DMS153 (cell line): ENCODE results near the gene CA5A.
"Not testable (repeated sequence)": the region's sequence is repeated elsewhere in the genome, so short reads cannot be mapped to it uniquely, and the experiment has no call there.

Source experiments
- DNase-seq: peaks from one replicate; lab custom pipeline; 2025; lab: John Stamatoyannopoulos, UW

CA5A gene

DNA sequence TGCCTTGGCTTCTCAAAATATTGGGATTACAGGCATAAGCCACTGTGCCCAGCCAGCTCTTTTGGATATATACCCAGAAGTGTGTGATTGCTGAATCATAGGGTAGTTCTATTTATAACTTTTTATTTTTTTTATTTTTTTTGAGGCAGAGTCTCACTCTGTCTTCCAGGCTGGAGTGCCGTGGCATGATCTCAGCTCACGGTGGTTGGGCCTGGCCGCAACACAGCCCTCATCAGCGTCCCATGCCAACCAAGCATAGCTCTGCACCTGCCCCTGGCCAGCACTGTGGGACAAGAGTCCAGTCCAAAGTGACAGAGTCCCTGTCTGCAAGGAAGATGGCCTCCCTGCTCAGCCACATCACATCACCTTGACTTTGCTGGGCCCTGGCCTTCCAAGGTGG is 42.3 kb downstream of the CA5A start:
- not testable (repeated sequence) for DNase-seq

DNA sequence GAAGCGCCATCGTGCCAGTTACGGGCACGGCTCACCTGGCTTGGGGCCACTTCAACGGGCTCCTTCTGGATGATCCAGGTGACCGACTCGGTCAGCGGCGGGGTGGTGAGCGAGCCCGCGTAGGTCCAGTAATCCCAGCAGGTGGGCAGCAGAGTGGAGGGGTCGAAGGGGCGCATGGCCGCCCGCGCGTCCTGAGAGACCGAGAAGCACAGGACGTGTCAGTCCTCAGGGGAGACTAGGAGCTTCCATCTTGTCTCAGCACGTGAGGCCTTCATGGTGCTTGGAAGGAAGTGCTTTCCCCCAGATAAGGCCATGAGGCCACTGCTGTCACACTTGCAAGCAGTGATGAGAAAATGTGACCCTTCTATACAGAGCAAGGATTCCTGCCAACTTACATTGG is 44.6 kb downstream of the CA5A start:
- DNase-seq: no peak

DNA sequence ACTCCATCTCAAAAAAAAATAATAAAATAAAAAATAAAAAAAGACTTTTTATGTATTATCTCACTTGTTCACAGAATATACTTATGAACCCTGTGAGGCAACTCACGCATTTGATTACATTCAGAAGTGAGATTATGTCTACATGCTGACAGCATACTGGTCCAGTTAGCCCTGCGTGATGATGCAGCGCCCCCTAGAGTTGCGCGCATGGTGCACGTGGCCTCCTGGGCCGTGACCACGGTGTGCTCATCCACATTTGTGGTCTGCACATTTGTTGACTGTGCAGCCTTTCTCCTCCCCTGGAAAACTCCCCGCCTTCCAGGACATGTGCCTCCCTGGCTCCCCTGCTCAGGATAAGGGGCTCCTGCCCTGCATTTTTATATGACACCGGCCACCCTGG is 46.6 kb downstream of the CA5A start:
- DNase-seq: not testable (repeated sequence)

DNA sequence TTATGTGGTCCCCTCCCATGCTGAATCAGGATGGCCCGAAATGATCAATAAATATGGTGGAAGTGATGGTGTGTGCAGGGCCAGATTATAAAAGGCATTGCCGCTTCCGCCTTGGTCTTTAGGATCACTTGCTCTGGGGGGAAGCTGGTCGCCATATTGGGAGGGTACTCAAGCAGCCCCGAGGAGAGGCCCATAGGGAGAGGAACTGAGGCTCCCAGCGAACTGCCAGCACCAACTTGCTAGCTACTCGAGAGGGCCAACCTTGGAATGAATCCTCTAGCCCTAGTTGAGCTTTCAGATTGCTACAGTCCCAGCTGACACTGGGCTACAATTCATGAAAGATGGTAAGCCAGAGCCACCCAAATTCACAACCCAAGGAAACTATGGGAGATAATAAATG is 48.0 kb downstream of the CA5A start:
- DNase-seq: not testable (repeated sequence)

DNA sequence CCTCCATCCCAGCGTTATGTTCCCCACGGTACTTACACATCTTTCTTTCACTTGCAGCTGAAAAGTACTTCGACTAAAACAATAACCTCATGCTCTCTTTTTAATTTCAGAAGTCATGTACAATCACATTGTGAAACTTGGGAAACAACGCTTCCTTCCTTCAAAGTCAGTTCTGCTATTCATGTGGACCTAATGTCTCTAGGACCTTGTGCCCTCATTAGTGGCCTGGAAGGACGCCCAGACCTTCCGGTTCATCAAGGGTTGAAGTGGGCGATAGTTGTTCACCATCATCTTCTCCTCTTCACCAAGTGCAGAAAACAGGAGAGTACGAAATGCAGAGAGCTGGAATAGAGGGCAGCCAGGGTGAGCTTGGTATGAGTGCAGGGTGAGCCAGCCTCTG is 48.4 kb downstream of the CA5A start:
- DNase-seq: not testable (repeated sequence)

DNA sequence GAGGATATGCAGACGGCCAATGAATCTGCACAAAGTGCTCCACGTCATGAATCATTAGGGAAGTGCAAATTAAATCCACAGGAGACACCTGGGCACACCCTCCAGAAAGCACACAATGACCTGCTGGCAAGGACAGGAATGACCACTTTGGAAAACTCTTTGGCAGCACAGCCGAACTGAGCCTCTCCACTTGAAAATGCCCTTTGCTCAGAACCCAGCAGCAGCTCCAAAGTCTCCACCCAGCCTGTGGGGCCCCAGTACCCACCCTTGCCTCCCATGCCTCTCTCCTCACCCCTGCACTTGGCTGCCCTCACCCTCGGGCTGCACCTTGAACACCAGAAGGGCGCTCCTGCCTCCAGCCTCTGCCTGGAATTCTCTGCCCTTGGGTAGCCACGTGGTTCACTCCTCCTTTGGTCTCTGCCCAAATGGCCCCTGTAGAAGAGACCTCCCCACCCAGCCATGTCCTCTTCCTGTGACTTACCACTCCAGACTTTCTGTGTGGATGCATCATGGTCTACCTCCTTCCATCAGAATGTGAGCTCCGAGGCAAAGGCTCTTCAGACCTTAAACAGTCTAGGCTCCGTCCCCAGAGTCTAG is 50.9 kb downstream of the CA5A start:
- DNase-seq: peak; percentile 38

DNA sequence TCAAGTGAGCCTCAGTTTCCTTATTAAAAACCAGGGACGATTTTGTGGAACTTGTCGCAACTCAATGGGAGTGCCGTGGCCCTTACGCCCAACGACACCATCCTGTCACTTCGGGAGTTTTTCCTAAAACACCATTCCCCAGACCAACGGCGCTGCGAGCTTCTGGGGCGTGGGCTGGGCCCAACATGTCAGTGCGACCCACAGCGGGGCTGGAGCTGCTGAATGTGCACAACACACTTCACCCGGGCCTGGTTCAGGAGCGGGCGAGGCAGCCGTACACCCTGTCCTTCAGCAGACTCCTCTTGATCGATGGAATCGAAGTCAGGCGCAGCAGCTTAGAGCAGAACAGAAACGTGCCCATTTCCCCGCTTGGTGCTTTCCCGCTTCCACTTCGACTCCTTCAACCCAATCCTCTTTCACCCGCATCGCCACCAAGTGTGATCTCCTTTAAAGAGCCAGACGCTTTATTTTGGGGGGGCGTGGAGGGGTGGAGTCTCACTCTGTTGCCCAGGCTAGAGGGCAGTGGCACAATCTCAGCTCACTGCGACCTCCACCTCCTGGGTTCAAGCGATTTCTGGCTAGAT is 53.8 kb downstream of the CA5A start:
- no peak for DNase-seq

DNA sequence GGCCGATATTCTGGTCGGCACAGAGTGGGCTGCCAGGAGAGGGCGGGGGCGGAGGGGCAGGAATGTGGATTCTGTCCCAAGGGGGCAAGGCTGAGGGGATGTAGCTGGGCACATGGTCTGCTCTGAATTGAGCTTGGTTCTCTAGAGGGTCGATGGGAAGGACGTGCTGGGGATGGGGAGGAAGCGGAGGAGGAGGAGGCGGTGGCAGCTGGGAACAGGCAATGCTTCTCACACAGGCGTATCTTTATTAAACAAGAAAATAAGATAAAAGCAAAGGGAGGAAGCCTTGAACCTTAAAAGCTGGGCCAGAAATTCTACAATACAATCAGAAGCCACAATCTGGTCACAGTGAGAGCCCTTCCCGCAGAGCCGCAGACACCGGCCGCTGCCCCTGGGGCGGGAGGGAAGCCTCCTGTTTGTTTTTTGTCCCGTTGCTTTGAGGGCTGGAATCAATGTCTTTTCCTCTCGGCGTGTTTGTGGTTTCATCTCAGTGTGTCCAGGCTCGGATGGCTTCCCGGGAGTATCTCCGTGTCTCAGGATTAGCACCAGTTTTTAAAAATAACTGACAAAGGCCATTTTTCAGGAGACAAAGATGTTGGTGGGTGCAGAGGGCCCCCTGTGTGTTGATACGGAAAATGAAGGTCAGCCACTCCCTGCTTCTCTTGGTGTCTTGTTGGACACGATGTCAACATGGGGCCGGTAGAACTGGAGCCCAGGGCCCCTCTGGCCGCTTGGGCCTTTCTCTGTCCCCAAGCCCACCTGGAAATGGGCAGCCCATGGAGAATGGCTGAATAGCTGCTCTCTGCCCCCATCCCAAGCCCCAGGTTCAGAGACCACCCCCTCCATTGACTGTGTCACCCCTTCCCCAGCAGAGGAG is 54.8 kb downstream of the CA5A start:
- DNase-seq: no peak

DNA sequence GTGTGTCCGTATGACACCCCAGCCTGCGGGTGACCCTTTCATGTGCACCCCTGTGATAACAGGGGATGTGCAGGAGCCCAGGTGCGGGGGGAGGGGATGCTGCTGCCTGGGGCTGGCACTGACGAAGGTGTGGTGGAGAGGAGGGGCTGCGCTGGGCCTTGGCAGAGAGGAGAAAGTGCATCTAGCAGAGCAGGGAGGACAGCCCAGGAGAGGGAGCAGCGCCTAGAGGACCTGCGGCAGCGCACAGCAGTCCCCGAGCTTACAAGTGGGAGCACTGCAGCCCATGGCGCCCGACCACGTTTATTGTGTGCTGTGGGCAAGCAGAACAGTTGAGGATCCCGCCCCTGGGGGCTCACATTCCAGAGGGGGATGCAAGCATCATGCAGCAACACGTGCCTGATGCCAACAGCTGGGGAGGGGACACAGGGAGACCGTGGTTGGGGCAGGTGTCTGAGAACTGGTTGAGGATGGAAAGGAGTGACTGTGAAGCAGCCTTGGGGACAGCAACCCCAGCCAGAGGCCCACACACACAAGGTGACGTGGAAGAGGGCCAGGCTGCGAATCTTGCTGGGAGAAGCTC is 56.1 kb downstream of the CA5A start:
- no peak for DNase-seq

DNA sequence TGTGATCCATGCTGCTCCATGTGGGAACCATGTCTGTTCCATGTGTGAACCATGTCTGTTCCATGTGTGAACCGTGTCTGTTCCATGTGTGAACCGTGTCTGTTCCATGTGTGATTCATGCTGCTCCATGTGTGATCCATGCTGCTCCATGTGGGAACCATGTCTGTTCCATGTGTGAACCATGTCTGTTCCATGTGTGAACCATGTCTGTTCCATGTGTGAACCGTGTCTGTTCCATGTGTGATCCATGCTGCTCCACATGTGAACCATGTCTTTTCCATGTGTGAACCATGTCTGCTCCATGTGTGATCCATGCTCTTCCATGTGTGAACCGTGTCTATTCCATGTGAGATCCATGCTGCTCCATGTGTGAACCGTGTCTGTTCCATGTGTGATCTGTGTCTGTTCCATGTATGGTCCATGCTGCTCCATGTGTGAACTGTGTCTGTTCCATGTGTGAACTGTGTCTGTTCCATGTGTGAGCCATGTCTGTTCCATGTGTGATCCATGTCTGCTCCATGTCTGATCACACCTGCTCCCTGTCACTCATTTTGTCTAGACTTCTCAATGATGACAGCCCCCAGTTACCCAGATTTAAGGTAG is 56.8 kb downstream of the CA5A start:
- DNase-seq: not testable (repeated sequence)

DNA sequence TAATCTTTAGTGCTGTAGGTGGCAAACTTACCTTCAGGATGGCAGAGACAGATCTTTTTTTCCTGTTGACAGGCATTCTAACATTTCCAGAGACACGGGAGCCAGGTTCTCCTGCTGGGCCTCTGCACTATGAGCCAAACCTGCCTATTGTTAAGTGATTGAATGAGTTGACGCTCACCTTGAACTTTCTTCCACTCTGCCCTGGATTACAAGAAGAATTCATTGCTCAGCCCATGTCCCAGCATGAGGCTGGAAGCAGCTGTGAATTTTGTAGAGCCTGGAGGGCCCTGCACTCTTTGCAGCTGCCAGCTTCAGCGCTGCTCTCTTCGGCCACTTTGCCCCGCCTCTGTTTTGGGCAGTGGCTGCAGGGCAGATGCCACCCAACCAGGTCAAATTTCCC is 57.6 kb downstream of the CA5A start:
- no peak for DNase-seq

DNA sequence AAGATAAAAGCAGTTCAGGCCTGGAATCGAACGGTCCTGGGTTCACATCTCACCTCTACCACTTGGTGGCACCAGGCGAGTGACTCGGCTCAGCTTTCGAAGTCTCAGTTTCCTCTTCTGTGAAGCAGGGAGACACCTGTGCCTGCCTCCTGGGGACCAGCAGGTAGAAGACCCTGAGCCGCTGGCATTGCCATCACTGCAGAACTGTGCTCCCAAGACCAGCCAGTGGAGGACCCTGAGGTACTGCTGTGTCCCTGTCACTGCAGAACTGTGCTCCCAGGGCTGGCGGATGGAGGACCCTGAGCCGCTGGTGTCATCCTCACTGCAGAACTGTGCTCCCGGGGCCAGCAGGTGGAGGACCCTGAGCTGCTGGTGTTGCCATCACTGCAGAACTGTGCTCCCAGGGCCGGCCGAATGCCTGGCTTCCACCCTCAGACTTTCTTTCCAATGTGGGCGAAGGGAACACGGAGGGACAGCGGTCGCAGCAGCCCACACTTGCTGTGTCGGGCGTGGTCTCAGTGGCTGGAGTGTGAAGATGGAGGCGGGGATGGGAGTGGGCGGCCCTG is 58.3 kb downstream of the CA5A start:
- no peak for DNase-seq

DNA sequence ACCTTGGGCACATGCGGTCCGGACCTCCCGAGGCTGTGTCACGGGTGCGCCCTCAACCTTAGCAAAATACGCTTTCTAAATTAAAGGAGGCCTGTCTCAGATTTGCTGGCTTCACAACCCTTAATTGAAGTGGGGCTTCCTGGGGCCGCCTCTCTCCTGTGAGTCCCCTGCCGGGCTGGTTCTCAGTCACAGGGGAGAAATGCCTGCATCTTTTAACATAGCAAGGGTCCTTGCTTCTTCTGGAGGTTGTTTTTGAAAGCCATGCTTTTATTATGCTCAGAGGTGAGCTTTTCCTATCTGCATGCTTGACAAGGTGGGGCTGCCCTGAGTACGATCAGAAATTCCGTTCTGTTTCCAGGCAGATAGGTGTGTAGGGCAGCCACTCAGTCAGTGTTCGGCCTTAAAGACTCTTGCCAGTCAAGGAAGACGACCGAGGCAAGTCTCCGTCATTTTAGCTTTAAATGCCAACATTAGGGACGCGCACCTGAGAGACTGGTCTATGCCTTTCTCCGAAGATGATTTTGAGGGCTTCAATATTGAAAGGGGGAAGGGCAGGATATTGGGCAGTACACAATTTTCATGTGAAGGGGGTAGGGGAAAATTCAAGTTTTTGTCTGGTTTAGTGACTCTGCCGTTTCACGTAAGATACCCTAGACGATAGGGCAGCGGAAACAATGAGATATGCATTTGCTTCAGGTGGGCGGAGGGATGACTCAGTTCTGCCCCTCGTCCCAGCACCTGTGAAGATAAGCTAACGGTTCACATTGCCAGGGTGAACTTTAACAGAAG is 61.5 kb downstream of the CA5A start:
- no peak for DNase-seq

DNA sequence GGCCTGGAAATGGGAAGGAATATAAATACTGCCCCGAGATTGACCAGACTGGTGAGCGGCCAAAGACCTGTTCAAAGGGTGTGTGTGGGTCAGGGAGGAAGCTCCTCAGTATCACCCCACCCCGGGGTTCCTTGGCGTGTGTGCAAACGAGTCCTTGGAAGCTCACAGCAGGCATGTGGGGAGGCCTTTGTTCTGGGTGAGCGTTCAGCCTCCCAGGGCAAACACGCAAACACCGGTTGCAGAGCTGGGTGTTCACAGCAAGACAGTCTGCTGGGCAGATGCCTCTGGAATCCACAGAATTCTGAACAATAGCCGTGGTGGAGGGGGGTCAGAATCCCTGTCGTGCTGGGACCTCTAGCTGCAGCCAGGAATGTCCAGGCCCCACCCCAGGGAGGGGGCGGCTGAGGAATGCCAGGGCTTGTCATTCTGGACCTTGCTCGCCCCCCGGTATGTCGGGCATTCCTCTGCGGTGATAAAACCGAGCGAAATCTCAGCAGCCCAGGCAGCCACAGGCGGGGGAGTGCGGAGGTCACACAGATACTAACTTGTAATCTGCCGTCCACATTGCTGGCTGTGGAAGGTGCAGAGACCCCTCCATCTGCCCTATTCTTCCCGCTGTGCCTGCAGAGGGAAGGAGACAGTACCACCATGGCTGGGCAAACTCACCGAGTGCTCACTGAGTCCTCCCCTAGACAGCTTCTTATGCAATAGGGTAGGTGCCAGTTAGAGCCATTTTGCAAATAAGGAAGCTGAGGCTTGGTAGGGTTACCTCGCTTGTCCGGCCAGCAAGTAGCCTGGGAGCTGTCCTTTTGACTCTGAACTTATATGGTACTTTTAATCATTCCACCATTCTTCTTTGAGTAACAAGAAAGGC is 65.7 kb downstream of the CA5A start:
- not testable (repeated sequence) for DNase-seq

DNA sequence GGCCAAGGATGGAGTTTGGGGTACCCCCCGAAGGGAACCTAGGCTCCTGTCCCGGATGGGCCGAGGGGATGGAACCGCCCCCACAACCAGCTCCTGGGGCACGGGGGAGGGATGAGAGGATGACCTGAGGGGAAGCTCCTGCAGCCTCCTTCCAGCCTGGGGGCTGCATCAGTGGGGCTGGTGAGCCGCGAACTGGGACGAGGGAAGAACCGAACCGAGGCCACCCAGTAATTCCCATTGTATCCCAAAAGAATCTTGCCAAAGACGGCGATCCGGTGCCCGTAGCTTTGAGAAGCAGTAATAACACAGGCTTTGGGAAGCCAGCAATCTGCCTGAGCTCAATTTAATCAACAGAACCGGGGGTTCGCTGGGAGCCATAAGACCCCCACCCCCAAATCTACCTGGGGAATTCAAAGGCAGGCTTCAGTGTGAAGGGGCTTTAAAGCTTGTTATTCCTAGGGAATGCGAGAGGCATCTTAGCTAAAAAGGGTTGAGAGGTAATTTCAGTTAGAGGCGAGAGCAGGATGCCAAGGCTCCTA is 66.4 kb downstream of the CA5A start:
- not testable (repeated sequence) for DNase-seq

DNA sequence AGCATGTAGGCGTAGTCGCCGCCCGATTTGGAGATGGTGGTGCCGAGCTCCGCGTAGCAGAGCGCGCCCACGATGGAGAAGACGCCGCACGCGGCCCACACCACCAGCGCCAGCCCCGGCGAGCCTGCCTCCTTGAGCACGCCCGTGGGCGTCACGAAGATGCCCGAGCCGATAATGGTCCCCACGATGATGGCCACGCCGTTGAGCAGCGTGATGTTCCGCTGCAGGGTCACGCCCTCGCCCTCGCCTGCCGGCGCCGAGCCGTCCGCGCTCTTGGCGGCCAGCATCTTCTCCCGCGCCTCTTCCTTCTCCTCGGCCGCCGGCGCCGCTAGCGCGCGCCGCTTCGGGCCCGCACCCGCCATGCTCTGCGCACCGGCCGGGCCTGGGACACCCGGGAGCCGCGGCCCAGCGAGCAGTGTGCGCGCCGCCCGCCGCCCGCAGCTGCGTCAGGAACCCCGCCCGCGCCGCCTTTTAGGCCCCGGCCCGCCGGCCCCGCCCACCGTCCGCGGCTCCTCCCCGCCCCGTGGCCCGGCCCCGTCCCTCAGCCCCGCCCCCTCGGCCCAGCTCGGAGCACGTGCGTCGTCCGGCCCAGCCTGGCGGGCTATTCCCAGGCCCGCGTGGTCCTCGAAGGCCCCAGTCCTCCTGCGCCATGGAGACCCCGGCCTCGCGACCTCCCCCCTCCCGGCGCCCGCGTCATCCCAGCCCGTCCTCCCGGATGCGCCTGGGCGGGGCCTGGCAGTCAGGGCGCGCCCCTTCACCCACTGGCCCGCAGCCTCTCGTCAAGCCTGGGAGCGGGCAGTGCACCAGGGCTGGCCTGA is 67.1 kb downstream of the CA5A start, which contains the start of gene SLC7A5:
SLC7A5 (minus strand) TSS at position 447 of the 818 bp plus-strand sequence; CDS start at position 362, 85 bp downstream.
- DNase-seq: peak; percentile 51

DNA sequence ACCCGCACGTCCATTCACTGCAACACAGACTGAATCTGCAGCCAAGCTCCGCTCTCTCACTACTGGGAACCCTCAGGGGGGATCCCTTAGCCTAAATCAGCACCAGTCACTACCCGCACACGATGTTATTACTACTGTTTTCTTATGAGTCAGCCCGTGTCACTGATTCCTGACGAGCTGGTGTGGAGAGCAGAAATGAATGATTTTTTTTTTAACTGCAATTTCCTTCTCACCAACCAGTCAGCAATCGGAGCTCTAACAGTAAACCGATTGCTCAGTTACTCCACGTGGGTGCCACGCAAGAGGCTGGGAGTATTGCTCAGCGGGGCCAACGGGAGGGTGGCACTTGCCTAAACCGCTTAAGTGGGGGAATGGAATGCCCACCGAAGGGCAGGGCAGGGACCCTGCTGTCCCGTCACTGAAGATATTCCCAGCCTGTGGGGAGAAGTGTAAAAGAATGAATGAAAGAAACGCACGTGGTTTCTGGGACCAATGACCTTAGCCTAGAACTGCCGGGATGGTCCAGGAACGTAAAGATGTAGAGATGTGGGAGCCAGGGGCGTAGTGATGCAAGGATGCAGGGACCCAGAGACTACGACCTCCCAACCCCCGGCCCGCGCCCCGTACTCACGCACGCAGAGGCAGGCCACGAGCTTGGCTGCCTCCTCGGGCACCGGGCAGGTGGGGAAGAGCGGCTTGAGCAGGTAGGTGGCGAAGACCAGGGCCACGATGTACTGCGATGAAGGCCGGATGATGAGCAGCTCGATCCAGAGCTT is 67.9 kb downstream of the CA5A start:
- DNase-seq: not testable (repeated sequence)

DNA sequence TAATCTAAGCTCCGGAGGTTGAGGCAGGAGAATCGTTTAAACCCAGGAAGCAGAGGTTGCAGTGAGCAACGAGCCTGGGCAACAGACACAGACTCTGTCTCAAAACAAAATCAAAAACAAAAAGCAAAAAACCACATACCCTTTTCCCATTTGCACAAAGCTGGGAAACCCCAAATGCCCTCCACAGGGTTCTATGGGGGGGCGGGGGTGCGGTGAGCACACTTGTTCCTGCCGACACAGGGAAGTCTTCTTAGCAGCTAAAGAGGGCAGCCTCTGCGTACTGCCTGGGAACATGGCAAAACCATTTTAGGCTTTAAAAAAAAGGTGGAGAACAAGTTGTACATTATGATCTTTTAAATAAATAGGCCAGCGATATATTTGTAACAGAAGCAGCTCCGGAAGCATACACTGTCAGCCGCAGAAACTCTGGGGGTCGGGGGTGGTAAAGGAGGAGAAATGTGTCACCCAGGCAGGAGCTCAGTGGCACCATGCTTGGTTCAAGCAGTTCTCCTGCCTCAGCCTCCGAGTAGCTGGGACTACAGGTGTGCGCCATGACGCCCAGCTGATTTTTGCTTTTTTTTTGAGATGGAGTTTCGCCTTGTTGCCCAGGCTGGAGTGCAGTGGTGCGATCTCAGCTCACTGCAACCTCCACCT is 70.3 kb downstream of the CA5A start:
- DNase-seq: not testable (repeated sequence)
